Type B pancreatic cell (in vitro differentiated cells): Measurements from ENCODE around the gene PDK4. TPM values are rescaled to one million over a fixed set of nuclear protein-coding genes. Genes with fewer than 3 reads are reported as not detected.

Source experiments
- DNase-seq: peaks from one replicate; pipeline ENCODE4 v3.0.0; 2021; ENCODE audit warnings: mixed read lengths; ENCODE audit not compliant: unreplicated experiment; ENCODE audit errors: extremely low spot score
- H3K27ac Mint-ChIP-seq: 2 replicates; pipeline ENCODE4 v1.8.0; 2021; ENCODE audit warnings: mild to moderate bottlenecking, mixed read lengths
- H3K27me3 Mint-ChIP-seq: 2 replicates; pipeline ENCODE4 v1.8.0; 2021; ENCODE audit warnings: mixed read lengths
- H3K36me3 Mint-ChIP-seq: 2 replicates; pipeline ENCODE4 v1.8.0; 2021; ENCODE audit warnings: mixed read lengths
- H3K4me1 Mint-ChIP-seq: one replicate; pipeline ENCODE4 v1.8.0; 2021; ENCODE audit warnings: mixed read lengths; ENCODE audit not compliant: unreplicated experiment
- H3K4me3 Mint-ChIP-seq: 2 replicates; pipeline ENCODE4 v1.8.0; 2021; ENCODE audit warnings: mild to moderate bottlenecking, mixed read lengths
- H3K9me3 Mint-ChIP-seq: 2 replicates; pipeline ENCODE4 v1.8.0; 2021; ENCODE audit warnings: mixed read lengths
- CTCF ChIP-seq: fragments of 200-600 bp; sonication (generic); conservative IDR thresholded peaks from 2 replicates; pipeline ENCODE4 v1.5.0; 2021; ENCODE audit warnings: antibody characterized with exemption, mild to moderate bottlenecking
- total RNA-seq: library from RNA; stranded (reverse); gene quantifications from 2 replicates; pipeline ENCODE4 v1.2.1, GENCODE V29; 2021; ENCODE audit warnings: low replicate concordance

PDK4 gene
- total RNA-seq, 1 donor from 2014 or later: 18.3 TPM

- H3K4me1 Mint-ChIP-seq: no peaks in the 10 kb centered on the region
- no peak overlapping the region for H3K4me3 Mint-ChIP-seq
- H3K9me3 Mint-ChIP-seq: no peaks in the 10 kb centered on the region
- no peak for TF ChIP-seq CTCF
- DNase-seq: no peak
- no peak overlapping the region for H3K27ac Mint-ChIP-seq
- no peaks in the 10 kb centered on the region for H3K36me3 Mint-ChIP-seq
- H3K27me3 Mint-ChIP-seq: no peaks in the 10 kb centered on the region
Observed at GRCh38 chr7:95583834-95584621, 12.3 kb downstream of the PDK4 start.

DNA sequence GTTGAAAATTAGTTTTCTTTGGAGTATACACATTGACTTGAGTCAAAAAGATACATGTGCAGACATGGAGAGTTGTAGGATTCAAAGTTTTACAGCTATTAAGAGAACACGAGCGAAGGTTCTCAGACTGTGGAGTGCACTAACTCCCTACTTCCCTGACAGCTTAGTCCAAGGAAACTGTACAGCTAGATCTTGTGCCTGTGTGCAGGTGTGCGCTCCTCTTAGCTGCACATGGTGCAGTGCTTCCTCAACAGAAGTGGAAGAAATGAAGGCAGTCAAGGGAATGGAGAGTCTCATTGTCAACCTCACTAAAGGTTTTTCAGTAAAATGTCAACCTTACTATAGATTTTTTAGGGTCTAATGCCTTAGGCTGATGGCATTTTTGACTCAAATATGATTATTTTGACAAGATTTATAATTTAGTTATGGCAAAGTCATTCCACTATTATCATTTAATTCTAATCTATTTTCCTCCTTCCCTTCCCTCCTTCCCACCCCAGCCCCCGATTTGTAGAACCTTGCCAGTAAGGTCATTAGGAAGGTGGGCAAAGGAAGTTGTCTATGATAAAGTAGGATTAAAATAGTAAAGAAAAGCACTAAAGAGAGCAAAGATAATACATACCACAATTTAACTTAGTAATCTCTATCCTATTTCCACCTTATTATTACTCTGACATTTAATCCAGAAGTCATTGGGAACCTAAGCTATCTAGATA is 13.6 kb downstream of the PDK4 start:
- Mint-ChIP-seq H3K27ac (no peak overlapping the region), H3K9me3 (no peaks in the 10 kb centered on the region), H3K36me3 (no peaks in the 10 kb centered on the region), H3K4me3 (no peak overlapping the region), H3K4me1 (peaks cover 7% of the 10 kb centered on the region), H3K27me3 (no peaks in the 10 kb centered on the region)
- DNase-seq: no peak
- TF ChIP-seq CTCF: no peak

DNA sequence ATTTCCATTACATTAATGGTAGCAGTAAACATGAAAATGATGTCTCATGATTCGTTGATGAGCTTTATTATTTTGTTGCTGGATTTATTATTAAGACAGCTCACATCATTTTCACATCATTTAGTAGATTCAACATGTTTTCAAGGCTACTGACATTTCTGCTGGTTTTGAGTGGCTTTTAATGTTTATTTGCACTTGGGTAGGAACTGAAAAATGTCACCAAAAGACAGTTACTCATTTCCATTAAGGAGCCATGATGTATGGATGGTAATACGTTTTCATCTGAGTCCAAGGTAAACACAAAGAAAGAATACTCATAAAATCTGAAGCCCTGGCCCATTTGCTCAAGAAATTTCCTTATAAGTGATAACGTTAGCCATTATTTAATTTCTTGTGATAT is 14.8 kb downstream of the PDK4 start:
- Mint-ChIP-seq H3K27ac (no peak overlapping the region), H3K4me3 (no peak overlapping the region), H3K4me1 (peaks cover 7% of the 10 kb centered on the region), H3K9me3 (no peaks in the 10 kb centered on the region), H3K36me3 (no peaks in the 10 kb centered on the region), H3K27me3 (no peaks in the 10 kb centered on the region)
- no peak for TF ChIP-seq CTCF
- no peak for DNase-seq

- Mint-ChIP-seq H3K9me3 (peaks cover 5% of the 10 kb centered on the region), H3K27me3 (no peaks in the 10 kb centered on the region), H3K36me3 (no peaks in the 10 kb centered on the region), H3K27ac (no peak overlapping the region), H3K4me3 (no peak overlapping the region), H3K4me1 (peaks cover 7% of the 10 kb centered on the region)
- DNase-seq: no peak
- no peak for TF ChIP-seq CTCF
Observed at GRCh38 chr7:95579318-95579717, 17.0 kb downstream of the PDK4 start.

DNA sequence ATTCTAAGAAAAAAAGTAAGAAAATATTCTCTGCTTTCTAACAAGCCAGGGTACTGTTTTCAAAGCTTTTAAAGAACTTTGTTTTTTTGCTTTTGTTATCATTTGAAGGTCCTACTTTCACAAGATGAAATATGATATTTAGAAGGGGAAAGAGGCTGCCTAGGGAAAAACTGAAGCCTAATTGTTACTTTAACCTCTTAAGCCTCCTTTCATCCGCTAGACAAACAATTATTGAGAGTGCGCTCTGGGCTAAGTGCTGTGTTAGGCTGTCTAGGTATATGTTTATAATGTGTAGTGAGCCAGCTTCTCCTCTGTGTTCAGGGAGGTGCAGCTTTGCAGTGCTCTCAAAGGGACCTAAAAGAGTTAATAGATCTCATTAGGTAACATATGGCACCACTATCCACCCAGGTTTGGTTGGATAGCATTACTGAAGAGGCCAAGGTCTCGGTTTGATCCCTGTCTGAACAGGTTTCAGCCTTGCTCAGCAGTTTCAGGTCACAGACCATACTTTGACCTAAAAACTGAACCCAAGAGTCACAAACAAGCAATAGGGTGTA is 17.9 kb downstream of the PDK4 start:
- H3K36me3 Mint-ChIP-seq: no peaks in the 10 kb centered on the region
- no peak overlapping the region for H3K4me3 Mint-ChIP-seq
- TF ChIP-seq CTCF: no peak
- DNase-seq: no peak
- peaks cover 5% of the 10 kb centered on the region for H3K9me3 Mint-ChIP-seq
- H3K4me1 Mint-ChIP-seq: peaks cover 7% of the 10 kb centered on the region
- no peak overlapping the region for H3K27ac Mint-ChIP-seq
- H3K27me3 Mint-ChIP-seq: no peaks in the 10 kb centered on the region
